Inferior parietal cortex (tissue), 1 donor: ENCODE measurements around the gene TSPAN14.
"Not testable (repeated sequence)": the region's sequence is repeated elsewhere in the genome, so short reads cannot be mapped to it uniquely, and the experiment has no call there.

Experiments used
- DNase-seq: peaks from one replicate; pipeline ENCODE4 v3.0.0-alpha.2; 2016; ENCODE audit errors: extremely low spot score

Gene TSPAN14

DNA sequence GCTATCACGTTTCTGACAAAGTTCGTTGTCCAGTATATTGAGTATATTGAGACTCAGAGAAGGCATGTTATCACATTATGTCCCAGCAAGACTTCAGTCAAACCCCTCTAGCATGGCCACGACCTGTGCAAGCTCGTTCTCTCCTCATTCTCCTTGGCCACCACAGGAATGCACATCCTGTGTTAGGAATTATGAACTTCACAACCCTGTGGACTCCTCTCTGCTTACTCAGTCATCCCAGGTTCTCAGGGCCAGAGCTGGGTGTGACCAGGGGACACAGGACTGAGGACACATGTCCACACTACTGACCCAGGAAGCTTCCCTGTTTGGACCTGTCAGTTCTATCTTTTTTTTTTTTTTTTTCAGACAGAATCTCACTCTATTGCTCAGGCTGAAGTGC is 87.9 kb downstream of the TSPAN14 start:
- no peak for DNase-seq

- DNase-seq = no peak
Measured at GRCh38 chr10:80542652-80543318, 88.7 kb downstream of the TSPAN14 start.

GRCh38 chr10:80543319-80543672 is 89.2 kb downstream of the TSPAN14 start:
- DNase-seq = not testable (repeated sequence)

DNA sequence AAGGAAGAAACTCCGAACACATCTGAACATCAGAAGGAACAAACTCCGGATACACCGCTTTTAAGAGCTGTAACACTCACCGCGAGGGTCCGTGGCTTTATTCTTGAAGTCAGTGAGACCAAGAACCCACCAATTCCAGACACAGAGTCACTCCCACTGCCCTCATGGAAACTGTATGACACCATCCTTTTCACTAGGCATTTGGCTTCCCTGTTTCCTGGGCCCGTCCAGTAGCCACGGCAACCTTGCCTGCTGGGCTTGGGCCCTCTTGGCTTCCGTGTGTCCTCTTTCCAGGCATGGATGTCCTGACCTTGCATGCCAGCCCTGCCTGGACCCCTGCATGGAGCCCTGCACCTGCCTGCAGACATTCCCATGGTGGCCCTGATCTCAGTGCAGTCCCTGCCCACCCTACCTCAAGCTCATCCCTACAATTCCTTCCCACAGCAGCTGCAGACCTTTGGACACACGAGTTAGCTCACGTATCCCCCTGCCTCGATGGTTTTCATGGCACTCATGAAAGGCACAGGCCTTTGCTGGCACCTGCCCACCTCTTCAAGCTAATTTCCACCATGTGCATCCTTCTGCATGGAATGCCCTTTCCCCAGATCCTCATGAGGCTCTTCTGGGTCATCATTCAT is 90.3 kb downstream of the TSPAN14 start:
- no peak for DNase-seq

DNA sequence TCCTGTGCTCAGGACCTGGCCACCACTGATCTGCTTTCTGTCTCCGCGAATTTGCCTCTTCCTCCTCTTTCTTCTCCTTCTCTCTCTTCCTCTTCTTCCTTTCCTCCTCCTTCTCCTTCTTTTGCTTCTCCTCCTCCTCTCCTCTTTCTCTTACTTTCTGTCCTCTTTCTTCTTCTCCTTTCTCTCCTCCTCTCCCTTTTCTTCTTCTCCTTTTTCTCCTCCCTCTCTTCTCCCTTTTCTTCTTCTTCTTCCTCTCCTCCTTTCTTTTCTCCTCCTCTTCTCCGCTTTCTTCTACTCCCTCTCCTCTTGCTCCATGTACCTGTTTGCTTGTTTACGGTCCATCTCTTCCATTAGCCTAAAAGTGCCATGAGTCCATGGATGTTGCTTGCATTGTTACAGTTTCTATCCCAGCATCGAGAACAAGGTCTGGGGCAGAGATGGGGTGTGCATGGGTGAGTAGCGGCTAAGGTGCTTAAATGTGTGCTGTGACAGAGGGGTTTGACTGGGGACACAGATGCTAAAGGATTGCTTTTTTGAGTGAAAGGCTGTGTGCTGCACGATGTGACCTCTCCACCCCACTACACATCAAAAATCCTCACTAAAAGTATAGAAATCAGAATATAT is 91.3 kb downstream of the TSPAN14 start:
- DNase-seq = no peak

DNA sequence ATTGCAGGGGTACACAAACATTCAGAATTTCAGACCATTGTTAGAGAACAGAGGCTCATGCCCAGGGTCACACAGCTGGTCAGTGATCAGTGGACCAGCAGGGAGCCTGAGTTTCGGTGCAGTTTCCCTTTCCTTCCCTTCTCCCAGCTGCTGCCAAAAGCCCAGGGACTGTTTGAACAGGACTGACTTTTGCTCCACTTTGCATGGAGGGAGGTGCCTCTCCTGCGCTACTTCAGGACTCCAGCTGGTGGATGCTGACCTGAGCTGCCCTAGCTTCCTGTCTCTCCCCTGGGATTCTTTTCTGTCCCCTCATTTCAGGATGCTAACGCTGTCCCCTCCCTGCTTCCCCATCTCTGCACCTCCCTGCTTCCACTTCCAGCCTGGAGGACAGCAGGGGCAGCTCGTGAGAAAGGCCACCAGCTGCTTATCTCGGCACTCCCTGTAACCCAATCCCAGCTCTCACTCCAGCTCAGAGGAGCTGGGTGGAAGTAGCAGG is 98.1 kb downstream of the TSPAN14 start:
- no peak for DNase-seq

DNA sequence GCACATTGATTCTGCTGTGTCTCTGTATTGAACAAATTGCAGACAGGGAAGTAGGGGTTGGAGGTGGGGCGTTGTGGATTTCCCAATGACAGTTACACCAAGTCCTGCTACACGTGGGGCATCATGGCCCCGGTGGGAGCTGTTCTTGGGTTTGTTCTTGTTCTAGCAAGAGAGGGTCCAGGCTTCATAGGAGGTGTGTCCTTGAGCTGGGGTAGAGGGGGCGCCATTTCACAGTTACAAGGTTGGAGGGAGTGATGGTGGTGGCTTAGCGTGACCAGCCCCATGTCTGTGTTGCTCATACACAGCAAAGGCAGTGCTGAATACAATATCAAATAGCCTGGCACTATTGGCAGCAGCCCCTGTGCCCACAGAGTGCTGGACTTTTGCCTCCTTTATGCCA is 99.3 kb downstream of the TSPAN14 start:
- DNase-seq = no peak

GRCh38 chr10:80554050-80554449 is 99.9 kb downstream of the TSPAN14 start:
- DNase-seq = no peak

DNA sequence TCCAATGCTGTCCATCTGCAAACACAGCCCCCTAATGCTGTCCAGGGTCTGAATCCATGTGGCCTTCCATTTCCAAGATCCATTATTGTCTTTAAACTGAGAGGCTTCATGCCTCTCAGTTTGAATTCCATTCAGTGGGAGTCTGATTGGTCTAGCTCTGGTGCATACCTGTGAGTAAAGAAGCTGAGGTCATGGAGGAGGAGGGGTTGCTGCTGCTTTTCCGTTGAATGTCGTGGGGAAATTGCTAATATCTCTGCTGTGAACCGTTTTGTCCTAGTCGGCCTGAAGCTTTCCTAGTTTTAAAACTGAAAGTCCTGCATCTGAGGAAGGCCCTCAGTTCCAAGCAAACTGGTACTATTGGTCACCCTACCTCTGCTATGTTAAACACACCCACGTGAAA is 101.3 kb downstream of the TSPAN14 start:
- no peak for DNase-seq

DNA sequence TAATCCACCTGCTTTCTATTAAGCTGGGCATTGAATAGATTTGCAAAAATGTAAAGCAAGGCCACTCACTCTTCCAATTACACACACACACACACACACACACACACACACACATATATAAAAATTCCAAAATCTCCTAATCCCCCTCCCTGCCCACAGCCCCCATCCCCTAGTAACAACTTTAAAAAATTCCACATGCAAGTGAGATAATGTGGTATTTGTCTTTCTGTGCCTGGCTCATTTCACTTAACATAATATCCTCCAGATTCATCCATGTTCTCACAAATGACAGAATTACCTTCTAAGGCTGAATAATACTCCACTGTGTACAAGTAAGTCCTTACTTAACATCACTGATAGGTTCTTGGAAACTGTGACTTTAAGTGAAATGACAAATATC is 107.8 kb downstream of the TSPAN14 start:
- no peak for DNase-seq

DNA sequence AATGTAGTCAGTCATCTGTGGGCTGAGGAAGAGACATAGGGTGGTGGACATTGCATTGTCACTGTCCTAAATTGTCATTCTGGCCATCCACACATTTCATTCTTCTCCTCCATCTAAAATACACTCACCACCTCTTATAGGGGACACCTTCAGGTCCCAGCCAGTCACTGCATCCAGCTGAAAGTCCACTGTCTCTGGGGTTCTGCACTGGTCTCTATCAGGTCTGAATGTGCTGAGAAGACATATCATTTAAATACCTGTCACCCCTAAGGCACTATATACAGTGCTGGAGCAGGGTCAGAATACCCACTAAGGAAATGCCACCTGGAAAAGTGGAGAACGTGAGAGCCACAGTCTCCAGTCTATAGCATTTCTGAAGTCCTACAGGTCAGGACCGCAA is 113.2 kb downstream of the TSPAN14 start:
- no peak for DNase-seq

- no peak for DNase-seq
Measured at GRCh38 chr10:80569131-80569895, 115.2 kb downstream of the TSPAN14 start.

DNA sequence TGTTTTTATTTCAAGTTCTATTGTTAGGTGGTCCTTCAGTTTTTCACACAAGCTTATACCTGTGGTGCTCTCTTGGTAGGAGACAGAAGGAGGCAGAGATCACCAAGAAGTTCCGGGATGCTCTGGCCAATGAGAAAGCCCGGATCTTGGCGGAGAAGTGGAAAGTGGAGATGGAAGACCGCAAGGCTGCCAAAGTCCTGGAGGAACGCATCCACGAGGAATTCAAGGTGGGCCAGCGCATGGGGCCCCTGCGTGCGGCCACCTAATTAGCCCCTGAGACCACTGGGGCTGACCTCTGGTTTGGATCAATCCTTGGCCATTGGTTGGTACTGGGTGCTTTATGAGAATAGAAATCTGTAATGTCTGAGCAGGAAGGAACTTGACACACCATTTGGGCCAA is 117.2 kb downstream of the TSPAN14 start:
- no peak for DNase-seq

GRCh38 chr10:80579181-80579763 is 125.2 kb downstream of the TSPAN14 start:
- DNase-seq = no peak

- DNase-seq = no peak
Measured at GRCh38 chr10:80579849-80580637, 125.9 kb downstream of the TSPAN14 start.

DNA sequence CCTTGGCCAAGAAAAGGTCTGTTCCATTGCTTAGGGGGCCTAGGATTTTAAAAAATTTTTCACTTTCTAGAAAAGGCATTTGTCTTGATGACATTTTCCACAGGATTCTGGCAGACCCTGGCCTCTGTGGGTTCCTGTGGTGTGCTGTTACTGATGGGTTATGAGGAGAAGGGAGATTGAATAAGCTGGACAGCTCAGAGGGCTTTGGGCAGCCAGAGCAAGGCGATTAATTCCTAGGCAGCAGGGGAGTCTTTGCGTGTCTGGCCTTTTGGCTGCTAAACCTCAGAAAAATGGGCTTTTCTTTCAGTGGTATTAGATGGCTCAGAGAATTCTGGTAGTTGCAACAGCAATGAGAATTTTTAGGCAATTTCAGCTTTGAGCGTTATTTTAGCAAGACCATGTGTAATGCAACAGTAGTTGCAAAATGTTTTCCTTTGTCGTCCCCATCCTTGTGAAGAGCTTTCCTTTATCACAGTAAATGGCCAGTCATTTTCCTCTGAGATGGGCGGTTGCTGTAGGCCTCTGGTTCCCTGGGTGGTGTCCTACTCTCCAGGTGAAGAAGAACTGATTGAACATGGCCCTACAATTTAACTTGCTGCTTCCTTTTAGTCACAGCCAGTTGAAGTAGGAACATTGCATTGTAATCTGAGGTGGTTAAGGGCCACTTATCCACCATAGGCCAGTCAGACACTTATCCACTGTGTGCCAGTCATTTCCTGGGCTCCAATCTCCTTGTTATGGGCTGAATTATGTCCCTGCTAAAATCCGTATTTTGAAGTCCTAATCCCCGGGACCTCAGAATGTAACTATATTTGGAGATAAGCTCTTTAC is 126.7 kb downstream of the TSPAN14 start:
- no peak for DNase-seq

DNA sequence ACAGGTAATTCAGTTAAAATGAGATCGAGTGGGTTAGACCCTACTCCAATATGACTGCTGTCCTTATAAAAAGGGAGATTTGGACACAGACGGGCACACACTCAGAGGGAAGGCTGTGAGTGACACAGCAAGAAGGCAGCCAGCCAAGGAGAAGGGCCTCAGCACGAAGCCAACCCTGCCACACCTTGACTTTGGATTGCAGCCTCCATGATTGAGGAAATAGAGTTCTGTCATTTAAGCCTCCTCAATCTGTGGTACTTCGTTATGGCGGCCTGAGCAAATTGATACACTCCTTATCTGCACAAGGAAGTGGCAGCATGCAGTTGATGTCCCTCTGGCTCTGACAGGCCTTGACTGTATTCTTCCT is 127.3 kb downstream of the TSPAN14 start:
- DNase-seq = no peak

- DNase-seq = no peak
Measured at GRCh38 chr10:80582286-80582960, 128.3 kb downstream of the TSPAN14 start.
